GM19099 (cell line): ENCODE data around the gene SLC1A4.
A peak's percentile ranks its signal among the peaks of the same experiment; 100 is the strongest.

ENCODE experiments used
- POLR2A ChIP-seq: IDR thresholded peaks from 3 replicates; pipeline ENCODE4 v1.6.1; 2011; ENCODE audit warnings: low read depth; ENCODE audit not compliant: insufficient read length; ENCODE audit errors: extremely low read depth

SLC1A4 gene

DNA sequence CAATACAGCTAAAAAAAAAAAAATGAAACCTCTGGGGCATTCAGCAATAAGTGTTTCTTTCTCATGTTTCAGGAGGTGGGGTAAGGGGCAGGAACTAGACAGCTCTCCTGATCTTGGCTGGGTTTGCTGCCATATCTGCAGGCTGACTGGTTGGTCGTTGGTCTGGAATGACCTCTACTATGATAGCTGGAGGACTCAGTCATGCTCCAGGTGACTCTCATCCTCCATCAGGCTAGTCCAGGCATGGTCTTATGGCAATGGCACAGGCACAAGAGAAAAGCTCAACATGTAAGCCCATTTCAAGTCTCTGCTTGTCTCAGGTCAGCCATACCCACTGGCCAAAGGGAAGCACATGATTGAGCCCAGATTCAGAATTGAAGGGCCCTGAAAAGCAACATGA, 9.5 kb upstream of the SLC1A4 start:
- TF ChIP-seq POLR2A, result no peak

DNA sequence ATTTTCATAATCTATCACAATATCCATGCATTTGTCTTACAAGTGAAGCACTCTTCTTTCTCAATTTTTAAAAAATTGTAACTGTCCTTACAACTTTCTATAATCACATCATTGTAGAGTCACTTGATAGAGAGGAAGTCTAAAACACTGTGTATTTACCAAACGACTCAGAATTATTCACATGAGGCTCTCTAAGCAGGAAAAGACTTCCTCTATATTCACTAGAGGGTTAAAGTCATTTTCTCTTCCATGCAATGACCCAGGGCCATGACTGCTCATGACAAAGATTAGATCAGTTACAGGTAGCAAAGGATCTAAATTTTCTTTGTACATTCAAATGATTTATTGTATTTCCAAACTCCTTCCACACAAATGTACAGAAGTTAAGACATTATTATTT, 9.0 kb upstream of the SLC1A4 start:
- TF ChIP-seq POLR2A, result no peak

DNA sequence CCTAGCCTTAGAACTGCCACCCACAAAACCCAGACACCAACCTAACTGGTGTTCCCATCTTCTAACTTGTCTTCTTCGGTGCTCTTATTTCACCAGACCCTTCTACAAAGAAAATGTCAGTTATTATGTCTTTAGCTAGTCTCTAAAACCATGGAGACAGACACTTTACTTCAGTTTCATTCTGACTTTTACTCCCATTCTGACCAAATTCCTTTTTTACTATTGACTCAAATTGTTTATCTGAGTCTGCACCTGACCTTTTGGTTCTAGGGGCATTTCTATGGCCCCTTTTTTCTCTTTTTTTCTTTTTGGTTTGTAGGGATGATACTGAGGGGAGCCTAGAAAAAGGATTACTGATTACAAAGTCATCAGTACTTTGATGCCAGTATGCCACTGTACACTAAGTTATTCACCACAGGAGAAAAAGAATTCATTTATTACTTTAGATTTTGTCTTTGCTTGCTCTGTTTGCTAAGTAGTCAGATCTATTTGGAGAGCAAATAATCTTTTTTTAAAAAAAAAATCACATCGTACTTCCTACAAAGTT, 6.8 kb upstream of the SLC1A4 start:
- TF ChIP-seq POLR2A, result no peak

DNA sequence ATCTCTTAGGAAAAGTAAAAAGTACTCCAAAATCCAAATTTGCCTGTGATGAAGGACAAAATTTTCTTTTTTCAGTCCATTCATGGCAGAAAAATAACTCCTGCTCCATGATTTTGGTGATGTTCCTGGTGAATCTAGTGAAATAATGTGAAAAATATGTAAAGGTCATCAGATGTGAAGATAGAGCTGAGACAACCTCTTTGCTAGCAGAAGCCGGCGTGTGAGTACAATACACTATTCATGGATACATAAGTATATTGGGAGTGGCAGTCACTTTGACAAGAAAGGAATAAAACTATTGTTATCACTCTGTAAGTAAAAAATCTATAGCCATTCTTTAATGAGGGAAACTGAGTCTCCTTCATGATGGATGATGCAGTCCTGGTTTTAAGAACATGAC, 6.3 kb upstream of the SLC1A4 start:
- no peak for TF ChIP-seq POLR2A

GRCh38 chr2:64985447-64985846, 3.8 kb upstream of the SLC1A4 start:
- TF ChIP-seq POLR2A, result no peak

DNA sequence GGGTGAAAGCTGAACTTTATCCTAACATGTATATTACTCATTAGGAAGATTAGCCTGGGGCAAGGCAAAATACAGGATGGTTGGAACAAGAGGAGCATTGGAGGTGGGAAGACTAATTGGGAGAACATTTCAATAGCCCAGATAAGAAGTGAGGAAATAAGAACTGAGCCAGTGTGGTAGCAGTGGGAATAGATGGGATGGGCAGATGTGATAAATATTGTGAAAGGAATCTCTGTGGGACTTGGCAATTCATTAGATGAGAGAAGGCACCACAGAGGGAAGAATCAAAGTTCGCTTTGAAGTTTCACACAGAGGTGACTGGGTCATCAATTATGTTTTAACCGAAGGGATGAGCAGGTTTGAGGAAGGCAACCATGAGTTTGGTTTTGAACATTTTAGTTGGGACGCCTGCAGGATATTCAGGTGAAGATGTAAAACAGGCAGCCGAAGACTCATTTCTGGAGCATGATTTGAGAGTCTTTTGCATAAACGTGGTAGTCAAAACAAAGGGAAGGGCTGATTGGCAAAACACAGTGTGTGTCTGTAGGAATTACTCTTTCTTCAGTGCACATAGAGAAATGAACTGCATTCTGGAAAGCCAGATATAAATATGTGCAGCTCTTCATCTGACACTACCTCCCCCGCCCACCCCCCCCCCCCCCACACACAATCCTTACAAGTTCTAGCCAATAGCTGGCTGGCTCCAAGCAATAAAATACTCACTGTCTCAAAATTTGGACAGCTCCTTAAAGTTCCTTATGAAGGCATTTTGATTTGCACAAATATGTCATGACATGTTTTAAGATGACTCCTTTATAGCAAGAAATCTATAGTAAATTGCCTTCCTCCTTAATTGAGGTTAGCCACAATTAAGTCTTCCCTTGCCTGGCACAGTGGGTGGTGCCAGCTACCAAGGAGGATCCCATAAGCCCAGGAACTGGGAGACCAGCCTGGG, 1.9 kb upstream of the SLC1A4 start:
- TF ChIP-seq POLR2A, result peak; percentile 49

DNA sequence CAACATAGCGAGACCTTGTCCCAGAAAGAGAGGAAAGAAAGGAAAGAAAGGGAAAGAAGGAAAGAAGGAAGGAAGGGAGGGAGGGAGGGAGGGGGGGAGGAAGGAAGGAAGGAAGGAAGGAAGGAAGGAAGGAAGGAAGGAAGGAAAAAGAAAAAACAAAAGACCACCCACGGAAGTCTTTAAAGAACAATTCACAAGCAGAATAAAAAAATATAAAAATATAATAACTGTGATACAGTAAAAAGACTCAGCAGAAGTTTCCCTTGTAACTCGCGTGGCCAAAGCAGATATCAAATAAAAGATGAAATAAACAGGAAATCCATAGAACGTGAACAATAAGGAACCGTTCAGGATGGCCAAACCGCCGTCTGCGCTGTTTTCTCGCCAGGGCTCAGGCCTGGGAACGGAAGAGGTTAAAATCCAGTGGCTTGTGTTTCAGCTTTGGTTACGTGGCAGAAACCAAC, 1.2 kb upstream of the SLC1A4 start:
- no peak for TF ChIP-seq POLR2A

- TF ChIP-seq POLR2A, result peak; percentile 69
Measured at GRCh38 chr2:64988420-64989125, 626 bp upstream of the SLC1A4 start.

GRCh38 chr2:64989982-64990614, 899 bp downstream of the SLC1A4 start:
- TF ChIP-seq POLR2A, result no peak

DNA sequence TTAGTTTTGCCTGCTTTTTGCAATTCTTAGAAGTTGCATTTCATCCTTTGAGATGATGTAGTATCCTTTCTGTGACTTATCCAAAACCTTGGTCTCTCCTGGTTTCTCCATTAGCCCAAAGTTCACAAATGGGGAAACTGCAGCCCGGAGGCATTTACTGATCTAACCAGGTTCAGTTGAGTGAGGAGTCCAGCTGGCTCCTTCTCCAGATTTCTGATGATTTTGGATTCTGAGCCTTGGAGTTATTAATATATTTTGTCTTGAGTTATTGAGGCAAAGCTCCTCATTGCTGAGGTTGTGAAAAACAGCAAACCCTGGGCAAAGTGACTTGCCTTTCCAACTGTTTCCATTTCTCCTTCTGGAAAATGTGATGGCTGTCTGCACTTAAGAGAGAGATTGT, 1.7 kb downstream of the SLC1A4 start:
- TF ChIP-seq POLR2A, result no peak

- TF ChIP-seq POLR2A, result no peak
Measured at GRCh38 chr2:64992218-64992617, 3.0 kb downstream of the SLC1A4 start.

DNA sequence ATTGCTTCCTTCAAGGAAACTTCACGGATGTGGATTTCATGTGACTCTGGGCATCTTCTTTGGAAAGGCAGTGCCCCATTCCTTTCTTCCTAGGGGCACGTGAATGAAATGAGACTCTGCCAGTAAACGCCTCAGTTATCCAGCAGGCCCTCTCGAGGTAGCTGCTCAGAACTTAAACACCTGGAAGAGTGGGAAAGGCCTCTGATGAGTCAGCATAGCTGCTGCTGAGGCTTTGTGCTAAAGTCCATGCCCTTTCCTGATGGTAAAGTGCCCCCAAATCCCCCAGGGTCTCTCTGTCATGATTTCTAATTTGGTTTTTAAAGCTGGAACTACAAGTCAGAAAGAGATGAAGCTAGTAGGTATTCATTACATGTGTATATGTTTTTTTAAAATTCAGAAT, 3.8 kb downstream of the SLC1A4 start:
- TF ChIP-seq POLR2A, result no peak

- no peak for TF ChIP-seq POLR2A
Measured at GRCh38 chr2:64995041-64995440, 5.8 kb downstream of the SLC1A4 start.

- no peak for TF ChIP-seq POLR2A
Measured at GRCh38 chr2:64996871-64997307, 7.7 kb downstream of the SLC1A4 start.

DNA sequence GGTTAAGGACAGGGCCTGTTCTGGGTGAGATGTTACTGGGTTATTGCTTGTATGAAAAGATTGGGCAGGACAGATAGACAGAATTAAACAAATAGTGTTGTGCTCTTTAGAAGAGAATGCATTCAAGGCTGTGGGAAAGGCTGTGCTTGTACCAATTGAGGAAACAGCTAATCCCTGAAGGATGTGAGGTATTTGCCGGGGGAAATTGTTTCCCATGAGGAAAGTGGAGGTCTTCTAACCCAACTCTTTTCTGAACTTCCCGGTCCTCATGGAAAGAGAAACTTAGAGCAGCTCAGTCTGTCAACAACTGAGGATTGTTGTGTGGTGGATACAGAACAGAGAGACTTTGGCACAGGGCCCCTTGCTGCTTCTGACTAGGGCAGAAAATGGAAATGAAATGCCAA, 9.5 kb downstream of the SLC1A4 start:
- no peak for TF ChIP-seq POLR2A
